Osteoblast (primary cell): ENCODE results near the gene EXO1. TPM values are rescaled to one million over a fixed set of nuclear protein-coding genes. Genes with fewer than 3 reads are reported as not detected.

Experiments
- DNase-seq: peaks from one replicate; pipeline ENCODE4 v3.0.0; 2011; ENCODE audit warnings: low spot score, mixed read lengths; ENCODE audit not compliant: insufficient read length; ENCODE audit errors: missing footprints
- H2AFZ ChIP-seq: 2 replicates; pipeline ENCODE4 v1.6.0; 2011; ENCODE audit warnings: mild to moderate bottlenecking, low read length
- H3K27ac ChIP-seq: 2 replicates; pipeline ENCODE4 v1.5.1; 2011; ENCODE audit warnings: mild to moderate bottlenecking, low read depth, low read length, moderate library complexity
- H3K27me3 ChIP-seq: 2 replicates; pipeline ENCODE4 v1.6.0; 2012; ENCODE audit warnings: mild to moderate bottlenecking, control low read depth, inconsistent platforms, low read length, moderate library complexity; ENCODE audit not compliant: insufficient read depth
- H3K36me3 ChIP-seq: 2 replicates; pipeline ENCODE4 v1.5.1; 2011; ENCODE audit warnings: mild to moderate bottlenecking, low read length, control low read depth, moderate library complexity; ENCODE audit not compliant: insufficient read depth
- H3K4me1 ChIP-seq: 2 replicates; pipeline ENCODE4 v1.5.1; 2011; ENCODE audit warnings: mild to moderate bottlenecking, low read length, control low read depth, moderate library complexity; ENCODE audit not compliant: insufficient read depth
- H3K4me2 ChIP-seq: 2 replicates; pipeline ENCODE4 v1.6.0; 2011; ENCODE audit warnings: mild to moderate bottlenecking, low read length; ENCODE audit not compliant: insufficient read depth
- H3K4me3 ChIP-seq: fragments of 200-600 bp; sonication (generic); 3 replicates; pipeline ENCODE4 v1.5.1; 2012; ENCODE audit warnings: mild to moderate bottlenecking, low read length, inconsistent platforms; ENCODE audit not compliant: insufficient read depth
- H3K79me2 ChIP-seq: 2 replicates; pipeline ENCODE4 v1.6.0; 2012; ENCODE audit warnings: mild to moderate bottlenecking, low read length, control low read depth, inconsistent platforms; ENCODE audit not compliant: insufficient read depth
- H3K9me3 ChIP-seq: 2 replicates; pipeline ENCODE4 v1.5.1; 2011; ENCODE audit warnings: low read depth, low read length, control low read depth
- H4K20me1 ChIP-seq: 2 replicates; pipeline ENCODE4 v1.6.0; 2012; ENCODE audit warnings: mild to moderate bottlenecking, low read length, control low read depth; ENCODE audit not compliant: insufficient read depth
- CTCF ChIP-seq: IDR thresholded peaks from 2 replicates; pipeline ENCODE4 v1.5.1; 2011; ENCODE audit warnings: mild to moderate bottlenecking, low read depth, low read length, moderate library complexity; ENCODE audit errors: extremely low read depth
- total RNA-seq: library from RNA; depleted of rRNA; stranded (reverse); fragments of >200 nt; gene quantifications from 2 replicates; pipeline ENCODE4 v1.2.3, GENCODE V29; 2012

EXO1 gene
- total RNA-seq, 1 donor: 1.8 TPM

GRCh38 chr1:241827264-241827663 is 20.7 kb upstream of the EXO1 start:
- H3K27me3 ChIP-seq: no peaks in the 10 kb centered on the region
- no peak for TF ChIP-seq CTCF
- H3K4me3 ChIP-seq: no peak overlapping the region
- no peaks in the 10 kb centered on the region for H3K9me3 ChIP-seq
- no peak overlapping the region for H3K4me2 ChIP-seq
- no peak overlapping the region for H2AFZ ChIP-seq
- DNase-seq: no peak
- H3K79me2 ChIP-seq: no peaks in the 10 kb centered on the region
- H3K4me1 ChIP-seq: peaks cover 5% of the 10 kb centered on the region
- H4K20me1 ChIP-seq: no peaks in the 10 kb centered on the region
- no peak overlapping the region for H3K27ac ChIP-seq
- no peaks in the 10 kb centered on the region for H3K36me3 ChIP-seq

- Histone ChIP-seq H3K79me2 (no peaks in the 10 kb centered on the region), H3K9me3 (no peaks in the 10 kb centered on the region), H3K4me2 (no peak overlapping the region), H3K36me3 (no peaks in the 10 kb centered on the region), H3K4me1 (peaks cover 5% of the 10 kb centered on the region), H3K27me3 (no peaks in the 10 kb centered on the region), H3K4me3 (no peak overlapping the region), H2AFZ (no peak overlapping the region), H4K20me1 (no peaks in the 10 kb centered on the region), H3K27ac (no peak overlapping the region)
- TF ChIP-seq CTCF: no peak
- no peak for DNase-seq
Measured at GRCh38 chr1:241828463-241829021, 19.5 kb upstream of the EXO1 start.

GRCh38 chr1:241829468-241829867 is 18.5 kb upstream of the EXO1 start:
- no peak for TF ChIP-seq CTCF
- no peak overlapping the region for H2AFZ ChIP-seq

GRCh38 chr1:241834733-241835377 is 13.1 kb upstream of the EXO1 start:
- H3K36me3 ChIP-seq: no peaks in the 10 kb centered on the region
- peak; percentile 47 for DNase-seq
- H3K79me2 ChIP-seq: no peaks in the 10 kb centered on the region
- no peaks in the 10 kb centered on the region for H3K27me3 ChIP-seq
- no peak overlapping the region for H2AFZ ChIP-seq
- H3K4me3 ChIP-seq: no peak overlapping the region
- no peaks in the 10 kb centered on the region for H4K20me1 ChIP-seq
- TF ChIP-seq CTCF: peak; percentile 79
- no peaks in the 10 kb centered on the region for H3K9me3 ChIP-seq
- H3K27ac ChIP-seq: no peak overlapping the region
- peaks cover 14% of the 10 kb centered on the region for H3K4me1 ChIP-seq
- no peak overlapping the region for H3K4me2 ChIP-seq

More at GRCh38 chr1:241829468-241829867, 18.5 kb upstream of the EXO1 start:
- H3K4me3 ChIP-seq: no peak overlapping the region
- no peaks in the 10 kb centered on the region for H3K79me2 ChIP-seq
- no peak overlapping the region for H3K4me2 ChIP-seq
- H3K4me1 ChIP-seq: peaks cover 5% of the 10 kb centered on the region
- no peaks in the 10 kb centered on the region for H3K9me3 ChIP-seq
- no peak overlapping the region for H3K27ac ChIP-seq
- no peaks in the 10 kb centered on the region for H3K36me3 ChIP-seq
- no peaks in the 10 kb centered on the region for H4K20me1 ChIP-seq
- no peak for DNase-seq
- H3K27me3 ChIP-seq: no peaks in the 10 kb centered on the region
